HepG2 (cell line): ENCODE measurements around the gene SLC25A1. TPM values are rescaled to one million over a fixed set of nuclear protein-coding genes. Genes with fewer than 3 reads are reported as not detected.

Experiments
- ATAC-seq: fragments of 200-7000 bp; cut with Tn5 transposase; 3 replicates; pipeline ENCODE4 v1.9.1; 2020; ENCODE audit warnings: mild to moderate bottlenecking, moderate library complexity
- BruUV-seq: library from RNA; stranded (reverse); fragments of 400-500 nt; replicated peaks from 2 replicates; lab custom pipeline; 2021; lab: Mats Ljungman, UMichigan
- CTCF ChIA-PET: fragments of 300-600 bp; formaldehyde crosslinking; extraction: SDS; loops from one replicate; lab custom pipeline; 2021; ENCODE audit warnings: low total read pairs, inconsistent platforms, low intra/inter-chr PET ratio; lab: Yijun Ruan, JAX
- POLR2A ChIA-PET: fragments of 350-600 bp; sonication (Branson Sonifier 250); formaldehyde crosslinking; loops from one replicate; lab custom pipeline; 2020; ENCODE audit warnings: antibody characterized with exemption, inconsistent platforms; lab: Yijun Ruan, JAX
- DNase-seq: peaks from one replicate; pipeline ENCODE4 v3.0.0-alpha.2; 2015; ENCODE audit warnings: low spot score
- FAIRE-seq: peaks from 3 replicates; lab custom pipeline; 2011; peaks lifted over from hg19 to GRCh38; lab: Jason Lieb, UNC
- H2AFZ ChIP-seq: one replicate; pipeline ENCODE4 v1.6.1; 2011; ENCODE audit warnings: low read length, inconsistent platforms
- H3K27ac ChIP-seq: fragments of 300-600 bp; 3 replicates; pipeline ENCODE4 v1.8.0; 2011; ENCODE audit warnings: mixed run types, mild to moderate bottlenecking, mixed read lengths, low read length, inconsistent platforms; ENCODE audit not compliant: insufficient read depth; ENCODE audit errors: extremely low read length
- H3K27me3 ChIP-seq, 2 experiments: fragments of 200-600 bp in 1 of 2; 2 replicates in 1 of 2; 3 replicates in 1 of 2; pipeline versions ENCODE4 v1.6.0 to v1.8.0; 2011; ENCODE audit warnings: low read length in 2 of 2, mild to moderate bottlenecking in 2 of 2, moderate library complexity in 2 of 2, inconsistent platforms in 1 of 2; ENCODE audit not compliant: insufficient read depth in 2 of 2, control insufficient read depth in 1 of 2
- H3K36me3 ChIP-seq, 2 experiments: fragments of 200-600 bp in 1 of 2; replicated peaks in 1 of 2; 2 replicates in 1 of 2; 3 replicates in 1 of 2; pipeline versions ENCODE4 v1.5.1 to v1.8.0; 2011; ENCODE audit warnings: low read length in 2 of 2, inconsistent platforms in 1 of 2; ENCODE audit not compliant: insufficient read depth in 2 of 2, control insufficient read depth in 1 of 2
- H3K4me1 ChIP-seq: 2 replicates; pipeline ENCODE4 v1.5.1; 2012; ENCODE audit warnings: low read length, inconsistent platforms; ENCODE audit not compliant: insufficient read depth
- H3K4me2 ChIP-seq: 2 replicates; pipeline ENCODE4 v1.6.0; 2011; ENCODE audit warnings: low read depth, low read length, inconsistent platforms
- H3K4me3 ChIP-seq, 3 experiments: fragments of 200-600 bp in 1 of 3; sonication (generic), shearing (Covaris generic) in 1 of 3; replicated peaks in 1 of 3; 2 replicates each; pipeline ENCODE4 v1.5.1; 2011 to 2016; ENCODE audit warnings: low read length in 3 of 3, inconsistent platforms in 2 of 3, low read depth in 2 of 3, mild to moderate bottlenecking in 2 of 3, control low read depth in 1 of 3, mixed read lengths in 1 of 3; ENCODE audit not compliant: insufficient read depth in 1 of 3
- H3K79me2 ChIP-seq: one replicate; pipeline ENCODE4 v1.6.1; 2011; ENCODE audit warnings: low read length, inconsistent platforms; ENCODE audit not compliant: insufficient read depth
- H3K9ac ChIP-seq: 2 replicates; pipeline ENCODE4 v1.6.0; 2011; ENCODE audit warnings: mild to moderate bottlenecking, low read depth, low read length, inconsistent platforms; ENCODE audit not compliant: insufficient read depth
- H3K9me3 ChIP-seq: 2 replicates; pipeline ENCODE4 v1.5.1; 2012; ENCODE audit warnings: mild to moderate bottlenecking, low read length
- H4K20me1 ChIP-seq: 2 replicates; pipeline ENCODE4 v1.6.0; 2011; ENCODE audit warnings: inconsistent platforms, mild to moderate bottlenecking, low read length, moderate library complexity; ENCODE audit not compliant: insufficient read depth
- AKAP8 ChIP-seq: sonication (generic); formaldehyde crosslinking; IDR thresholded peaks from 2 replicates; pipeline ENCODE4 v1.5.1; 2020; ENCODE audit warnings: mild to moderate bottlenecking, missing genetic modification reagents
- ATAD3A ChIP-seq: sonication (generic); formaldehyde crosslinking; IDR thresholded peaks from 2 replicates; pipeline ENCODE4 v1.4.0; 2020; ENCODE audit warnings: missing genetic modification reagents
- E2F1 ChIP-seq: sonication (generic); formaldehyde crosslinking; IDR thresholded peaks from 2 replicates; pipeline ENCODE4 v1.5.0; 2020; ENCODE audit warnings: missing genetic modification reagents
- FIP1L1 ChIP-seq: fragments of 200-400 bp; formaldehyde crosslinking; IDR thresholded peaks from 2 replicates; pipeline ENCODE4 v1.6.1; 2018; ENCODE audit warnings: low read depth, mild to moderate bottlenecking, low read length, moderate library complexity, borderline replicate concordance; ENCODE audit not compliant: insufficient read depth
- KDM1A ChIP-seq: IDR thresholded peaks from 2 replicates; pipeline ENCODE4 v1.6.1; 2016; ENCODE audit warnings: missing compliant biosample characterization
- MEF2D ChIP-seq: sonication (generic); formaldehyde crosslinking; IDR thresholded peaks from 2 replicates; pipeline ENCODE4 v1.5.1; 2020; ENCODE audit warnings: mild to moderate bottlenecking, missing genetic modification reagents
- MZF1 ChIP-seq: sonication (generic); formaldehyde crosslinking; IDR thresholded peaks from 2 replicates; pipeline ENCODE4 v1.8.1; 2023; ENCODE audit warnings: mild to moderate bottlenecking, missing genetic modification reagents, borderline replicate concordance
- U2AF1 ChIP-seq: fragments of 200-400 bp; formaldehyde crosslinking; optimal IDR thresholded peaks from 2 replicates; pipeline ENCODE3; 2017; ENCODE audit warnings: mild to moderate bottlenecking, low read depth, low read length
- YEATS4 ChIP-seq: sonication (generic); formaldehyde crosslinking; IDR thresholded peaks from 2 replicates; pipeline ENCODE4 v1.4.0; 2020; ENCODE audit warnings: missing genetic modification reagents, borderline replicate concordance
- ZNF101 ChIP-seq: sonication (generic); formaldehyde crosslinking; IDR thresholded peaks from 2 replicates; pipeline ENCODE4 v1.4.0; 2020; ENCODE audit warnings: mild to moderate bottlenecking, low read depth, missing genetic modification reagents, borderline replicate concordance
- ZNF230 ChIP-seq: sonication (generic); formaldehyde crosslinking; IDR thresholded peaks from 2 replicates; pipeline ENCODE4 v1.4.0; 2020; ENCODE audit warnings: mild to moderate bottlenecking, missing genetic modification reagents
- ZNF572 ChIP-seq: sonication (generic); formaldehyde crosslinking; IDR thresholded peaks from 2 replicates; pipeline ENCODE4 v1.5.1; 2020; ENCODE audit warnings: mild to moderate bottlenecking, missing genetic modification reagents
- ZNF576 ChIP-seq: sonication (generic); formaldehyde crosslinking; IDR thresholded peaks from 2 replicates; pipeline ENCODE4 v1.4.0; 2020; ENCODE audit warnings: mild to moderate bottlenecking, missing genetic modification reagents
- ZNF598 ChIP-seq: sonication (generic); formaldehyde crosslinking; IDR thresholded peaks from 2 replicates; pipeline ENCODE4 v1.5.1; 2020; ENCODE audit warnings: mild to moderate bottlenecking, missing genetic modification reagents, borderline replicate concordance
- ZNF619 ChIP-seq: sonication (generic); formaldehyde crosslinking; IDR thresholded peaks from 2 replicates; pipeline ENCODE4 v1.4.0; 2020; ENCODE audit warnings: mild to moderate bottlenecking, missing genetic modification reagents
- WGBS: methylation state at CpG from one replicate; pipeline ENCODE4 v1.1.6; 2017; ENCODE audit warnings: low lambda C conversion rate; 5-methylcytosine and 5-hydroxymethylcytosine counted together
- in situ Hi-C: cut with HindIII; loops from 2 replicates; pipeline ENCODE4 v1.10.0; 2017; ENCODE audit warnings: low pct_unique_long_range_greater_than_20kb; ENCODE audit not compliant: extremely low pct_ligation_motif_present
- intact Hi-C: fragments of 100-400 bp; cut with micrococcal nuclease; formaldehyde crosslinking; loops from one replicate; pipeline ENCODE4 v1.10.0; 2022; ENCODE audit not compliant: unreplicated experiment
- polyA plus RNA-seq, 8 experiments: library from polyadenylated mRNA; depleted of rRNA in 3 of 8; stranded (reverse) in 7 of 8; unstranded in 1 of 8; fragments of >200 nt; fragmentation: Illumina TruSeq in 4 of 8; extraction: Trizol in 4 of 8; gene quantifications; 2 replicates each; pipeline versions ENCODE4 v1.2.1 to v1.2.3, GENCODE V29; 2011 to 2016; ENCODE audit warnings: low read depth in 4 of 8, missing spikeins in 1 of 8, mixed read lengths in 1 of 8; ENCODE audit not compliant: insufficient read depth in 1 of 8
- total RNA-seq, 5 experiments: library from RNA; depleted of rRNA; stranded (reverse); fragments of >200 nt; fragmentation: Illumina TruSeq; extraction: Trizol; gene quantifications; 2 replicates each; pipeline ENCODE4 v1.2.3, GENCODE V29; 2016; ENCODE audit warnings: low read depth in 1 of 5
- TF ChIP-seq, protein P1 (sequence below), 2 experiments: sonication (generic) in 1 of 2; formaldehyde crosslinking in 1 of 2; IDR thresholded peaks; 2 replicates each; pipeline versions ENCODE4 v1.6.1 to v1.9.0; 2014 to 2022; ENCODE audit warnings: antibody characterized with exemption in 1 of 2, borderline replicate concordance in 1 of 2, inconsistent platforms in 1 of 2, low read depth in 1 of 2, missing genetic modification reagents in 1 of 2

SLC25A1 gene
- total and polyA plus RNA-seq, 2 of the 13 experiments (the other 11 are each of a cell fraction or from before 2014, with no cell fraction given), result 49.4 to 161 TPM

DNA sequence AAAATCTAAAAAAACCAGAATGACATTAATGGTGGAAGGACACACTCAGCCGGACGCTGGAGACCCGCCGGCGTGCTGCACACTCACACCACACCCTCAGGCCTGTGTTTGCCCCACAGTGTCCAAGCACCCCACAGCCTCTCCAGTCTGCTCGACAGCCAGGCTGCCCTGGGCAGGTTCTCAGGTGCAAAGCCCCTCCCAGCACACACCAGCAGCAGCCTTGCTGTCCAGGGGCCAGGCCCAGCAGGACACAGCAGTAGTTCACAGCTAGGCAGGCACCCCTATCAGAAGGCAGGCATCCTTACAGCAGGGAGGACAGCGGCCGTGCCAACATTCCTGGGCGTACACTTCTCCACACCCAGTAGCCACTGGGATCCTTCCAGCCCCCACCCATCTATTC lies 1.7 kb upstream of the SLC25A1 start:
- DNase-seq (no peak), FAIRE-seq (no peak), ATAC-seq (no peak)
- Histone ChIP-seq H3K4me1 (peaks cover 44% of the 10 kb centered on the region), H3K27ac (no peak overlapping the region), H3K9me3 (no peaks in the 10 kb centered on the region), H3K27me3 (no peaks in the 10 kb centered on the region), H3K4me3 (peak overlapping the region in 1 of 3 experiments; percentile 1; a peak in 1 of 6 replicates), H3K9ac (no peak overlapping the region), H2AFZ (no peak overlapping the region), H3K36me3 (peaks cover 3 to 15% of the 10 kb centered on the region in 2 experiments; a peak in 3 of 5 replicates), H3K79me2 (peaks cover 13% of the 10 kb centered on the region), H4K20me1 (peaks cover 6% of the 10 kb centered on the region; the same call in 1 of the 2 replicates), H3K4me2 (peak overlapping the region; percentile 96; the same call in 1 of the 2 replicates)
- in situ Hi-C loops (loop anchor here (5.0 kb wide), 1 partner anchor 112 kb away; the partner anchor contains the start of gene CLTCL1), intact Hi-C loops (no loop called here)
- CTCF ChIA-PET, result no interaction called here
- 94% methylated on average over 8 of the region's 9 CpGs for WGBS
- no TSS peak for BruUV-seq
- POLR2A ChIA-PET, result interaction anchor here (1.8 to 2.0 kb wide), 2 partner anchors 111 to 119 kb away, joined by 4 to 7 read pairs; partner anchors contain the start of gene CLTCL1
- TF ChIP-seq ZNF101 (CRISPR knock-in tag) (no peak), MEF2D (no peak), FIP1L1 (no peak), ZNF598 (CRISPR knock-in tag) (no peak), AKAP8 (CRISPR knock-in tag) (no peak), ZNF230 (CRISPR knock-in tag) (0 out of 2 replicates have a peak, but pooled peaks have one; percentile 10), U2AF1 (no peak), ZNF576 (CRISPR knock-in tag) (no peak), MZF1 (CRISPR knock-in tag) (no peak), YEATS4 (CRISPR knock-in tag) (0 out of 2 replicates have a peak, but pooled peaks have one; percentile 4), E2F1 (no peak), ZNF619 (CRISPR knock-in tag) (no peak), ZNF572 (CRISPR knock-in tag) (no peak), ATAD3A (CRISPR knock-in tag) (no peak), KDM1A (CRISPR knock-in tag) (no peak)
- TF ChIP-seq, protein P1, sequence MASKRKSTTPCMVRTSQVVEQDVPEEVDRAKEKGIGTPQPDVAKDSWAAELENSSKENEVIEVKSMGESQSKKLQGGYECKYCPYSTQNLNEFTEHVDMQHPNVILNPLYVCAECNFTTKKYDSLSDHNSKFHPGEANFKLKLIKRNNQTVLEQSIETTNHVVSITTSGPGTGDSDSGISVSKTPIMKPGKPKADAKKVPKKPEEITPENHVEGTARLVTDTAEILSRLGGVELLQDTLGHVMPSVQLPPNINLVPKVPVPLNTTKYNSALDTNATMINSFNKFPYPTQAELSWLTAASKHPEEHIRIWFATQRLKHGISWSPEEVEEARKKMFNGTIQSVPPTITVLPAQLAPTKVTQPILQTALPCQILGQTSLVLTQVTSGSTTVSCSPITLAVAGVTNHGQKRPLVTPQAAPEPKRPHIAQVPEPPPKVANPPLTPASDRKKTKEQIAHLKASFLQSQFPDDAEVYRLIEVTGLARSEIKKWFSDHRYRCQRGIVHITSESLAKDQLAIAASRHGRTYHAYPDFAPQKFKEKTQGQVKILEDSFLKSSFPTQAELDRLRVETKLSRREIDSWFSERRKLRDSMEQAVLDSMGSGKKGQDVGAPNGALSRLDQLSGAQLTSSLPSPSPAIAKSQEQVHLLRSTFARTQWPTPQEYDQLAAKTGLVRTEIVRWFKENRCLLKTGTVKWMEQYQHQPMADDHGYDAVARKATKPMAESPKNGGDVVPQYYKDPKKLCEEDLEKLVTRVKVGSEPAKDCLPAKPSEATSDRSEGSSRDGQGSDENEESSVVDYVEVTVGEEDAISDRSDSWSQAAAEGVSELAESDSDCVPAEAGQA (IDR thresholded peaks at IDR 0.05; ENCODE audit: low read depth), result no peak
- TF ChIP-seq, protein P1 (CRISPR knock-in tag; IDR thresholded peaks at IDR 0.05; ENCODE audit: borderline replicate concordance), result no peak
